ENCODE data around the gene MAT2A. TPM values are rescaled to one million over a fixed set of nuclear protein-coding genes. Genes with fewer than 3 reads are reported as not detected.

MAT2A gene
- total RNA-seq, 3 donors from 2014 or later (not counting 1 experiment from before 2014, with no cell fraction given), result 116 to 141 (median 135) TPM

- intact Hi-C loops (cut with micrococcal nuclease), result no loop called here
- H3K4me3 ChIP-seq (ENCODE audit: low read length), result no peak overlapping the region
- Mint-ChIP-seq H3K27me3 (ENCODE audit: low read depth in 2 of 2) (no peaks in the 10 kb centered on the region), H3K4me3 (no peak overlapping the region), H3K27ac (no peak overlapping the region), H3K9me3 (no peaks in the 10 kb centered on the region), H3K4me1 (peaks cover 4 to 6% of the 10 kb centered on the region in 2 donors), H3K36me3 (peaks cover 5% of the 10 kb centered on the region)
- DNase-seq (no peak), ATAC-seq (no peak)
- no peak for TF ChIP-seq CTCF (IDR thresholded peaks at IDR 0.05)
- H3K4me1 ChIP-seq (ENCODE audit: control insufficient read depth, insufficient read depth, low read length), result no peaks in the 10 kb centered on the region
- H3K9me3 ChIP-seq (ENCODE audit: control insufficient read depth, insufficient read depth, low read length), result no peaks in the 10 kb centered on the region
- no peak overlapping the region for H3K27ac ChIP-seq (ENCODE audit: low read length)
- peaks cover 52% of the 10 kb centered on the region for H3K36me3 ChIP-seq (ENCODE audit: control insufficient read depth, insufficient read depth, low read length)
- no peaks in the 10 kb centered on the region for H3K27me3 ChIP-seq (ENCODE audit: control insufficient read depth, insufficient read depth, low read length)
- WGBS (ENCODE audit: insufficient coverage), result 97% methylated on average over 10 of the region's 10 CpGs
These were observed 10.1 kb downstream of the MAT2A start for GRCh38 chr2:85549095-85549494.

GRCh38 chr2:85549826-85550225 is 10.9 kb downstream of the MAT2A start:
- Mint-ChIP-seq H3K36me3 (no peaks in the 10 kb centered on the region), H3K27ac (no peak overlapping the region), H3K27me3 (ENCODE audit: low read depth in 2 of 2) (no peaks in the 10 kb centered on the region), H3K9me3 (no peaks in the 10 kb centered on the region), H3K4me1 (peaks cover 0 to 9% of the 10 kb centered on the region in 2 donors), H3K4me3 (no peak overlapping the region)
- Histone ChIP-seq H3K27me3 (ENCODE audit: control insufficient read depth, insufficient read depth, low read length) (no peaks in the 10 kb centered on the region), H3K9me3 (ENCODE audit: control insufficient read depth, insufficient read depth, low read length) (no peaks in the 10 kb centered on the region), H3K36me3 (ENCODE audit: control insufficient read depth, insufficient read depth, low read length) (peaks cover 49% of the 10 kb centered on the region), H3K4me1 (ENCODE audit: control insufficient read depth, insufficient read depth, low read length) (no peaks in the 10 kb centered on the region), H3K4me3 (ENCODE audit: low read length) (no peak overlapping the region), H3K27ac (ENCODE audit: low read length) (no peak overlapping the region)
- no peak for TF ChIP-seq CTCF (IDR thresholded peaks at IDR 0.05)
- 74% methylated on average over 4 of the region's 4 CpGs for WGBS (ENCODE audit: insufficient coverage)
- intact Hi-C loops (cut with micrococcal nuclease), result no loop called here
- DNase-seq, result no peak
- no peak for ATAC-seq

- H3K27ac ChIP-seq (ENCODE audit: low read length), result no peak overlapping the region
- intact Hi-C loops (cut with micrococcal nuclease), result no loop called here
- H3K27me3 Mint-ChIP-seq (ENCODE audit: low read depth in 2 of 2), result no peaks in the 10 kb centered on the region
These were observed 11.5 kb downstream of the MAT2A start for GRCh38 chr2:85550486-85550885.

More at GRCh38 chr2:85550486-85550885, 11.5 kb downstream of the MAT2A start:
- Mint-ChIP-seq H3K36me3 (no peaks in the 10 kb centered on the region), H3K27ac (no peak overlapping the region), H3K4me3 (no peak overlapping the region), H3K4me1 (peaks cover 0 to 9% of the 10 kb centered on the region in 2 donors), H3K9me3 (no peaks in the 10 kb centered on the region)
- Histone ChIP-seq H3K9me3 (ENCODE audit: control insufficient read depth, insufficient read depth, low read length) (no peaks in the 10 kb centered on the region), H3K4me1 (ENCODE audit: control insufficient read depth, insufficient read depth, low read length) (no peaks in the 10 kb centered on the region), H3K27me3 (ENCODE audit: control insufficient read depth, insufficient read depth, low read length) (no peaks in the 10 kb centered on the region), H3K36me3 (ENCODE audit: control insufficient read depth, insufficient read depth, low read length) (peaks cover 50% of the 10 kb centered on the region), H3K4me3 (ENCODE audit: low read length) (no peak overlapping the region)
- ATAC-seq (no peak), DNase-seq (no peak)
- no peak for TF ChIP-seq CTCF (IDR thresholded peaks at IDR 0.05)
- 63% methylated on average over 10 of the region's 10 CpGs for WGBS (ENCODE audit: insufficient coverage)

All from natural killer cell (primary cell).